HG02642 (cell line): ENCODE results near the gene NCAM2.
A peak's percentile ranks its signal among the peaks of the same experiment; 100 is the strongest.

Source experiments
- ATAC-seq: cut with Tn5 transposase; IDR thresholded peaks from one replicate; pipeline ENCODE4 v1.9.1; 2021; ENCODE audit warnings: mild to moderate bottlenecking; ENCODE audit not compliant: unreplicated experiment, poor library complexity

NCAM2 gene

GRCh38 chr21:21162786-21163185 is 164.6 kb downstream of the NCAM2 start:
- ATAC-seq, result no peak

DNA sequence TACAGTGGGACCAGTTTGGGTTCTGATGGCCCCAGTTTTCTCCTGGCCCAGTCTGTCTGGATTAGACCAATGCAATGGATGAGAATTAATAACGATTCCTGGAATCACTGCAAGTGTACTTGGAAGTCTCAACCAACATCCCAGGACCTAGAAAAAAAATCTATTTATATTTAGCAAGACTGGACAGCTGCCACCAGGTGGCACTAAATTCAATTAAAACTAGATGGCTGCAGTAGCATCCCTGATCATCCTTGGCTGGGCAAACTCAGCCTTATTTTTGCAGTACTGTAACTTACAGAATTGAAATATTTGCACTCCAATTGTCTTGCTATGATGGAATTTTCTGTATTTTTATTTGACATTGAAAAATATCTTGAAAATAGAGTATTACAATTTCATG is 165.7 kb downstream of the NCAM2 start:
- peak; percentile 77 for ATAC-seq

DNA sequence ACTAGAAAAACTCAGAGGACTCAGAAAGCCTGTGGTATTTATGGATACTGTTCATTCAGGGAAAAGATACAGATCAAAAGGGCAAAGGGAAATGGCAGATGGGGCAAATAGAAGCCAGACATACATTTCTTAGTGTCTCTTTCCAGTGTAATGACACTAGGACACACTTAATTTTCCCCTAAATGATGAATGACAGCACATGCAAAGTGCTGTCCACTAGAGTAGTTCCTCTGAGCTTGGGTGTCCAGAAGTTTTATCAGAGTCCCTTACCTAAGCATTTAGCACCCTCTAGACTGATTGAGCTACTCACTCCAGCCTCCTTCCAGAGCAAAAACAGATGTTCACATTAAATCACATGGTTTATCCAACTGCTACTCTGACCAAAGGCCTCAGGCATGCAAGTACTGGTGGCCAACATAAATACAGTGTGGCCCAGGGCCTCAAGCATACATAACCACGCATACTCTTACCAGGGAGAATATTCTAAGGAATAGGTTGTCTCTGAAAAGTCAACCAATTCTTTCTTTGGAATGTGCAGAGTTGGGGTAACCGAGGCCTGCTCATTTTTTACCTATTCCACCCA is 166.9 kb downstream of the NCAM2 start:
- no peak for ATAC-seq

DNA sequence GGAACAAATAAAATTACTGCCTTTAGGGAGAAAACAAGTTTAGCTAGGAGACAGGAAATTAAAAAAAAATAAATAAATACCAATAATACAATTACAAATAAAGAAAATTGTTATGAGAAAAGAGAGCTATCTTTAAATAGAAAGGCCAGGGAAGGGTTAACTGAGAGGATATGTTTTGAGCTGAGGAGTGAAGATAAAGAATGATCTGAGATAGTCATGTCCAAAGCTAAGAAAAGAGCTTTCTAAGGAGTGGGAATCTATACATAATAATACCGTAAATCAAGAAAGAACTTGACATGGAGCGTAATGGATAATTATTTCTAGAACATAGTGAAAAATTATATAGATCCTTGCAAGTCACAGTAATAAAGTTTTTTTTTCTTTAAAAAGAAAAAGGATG is 176.5 kb downstream of the NCAM2 start:
- no peak for ATAC-seq

DNA sequence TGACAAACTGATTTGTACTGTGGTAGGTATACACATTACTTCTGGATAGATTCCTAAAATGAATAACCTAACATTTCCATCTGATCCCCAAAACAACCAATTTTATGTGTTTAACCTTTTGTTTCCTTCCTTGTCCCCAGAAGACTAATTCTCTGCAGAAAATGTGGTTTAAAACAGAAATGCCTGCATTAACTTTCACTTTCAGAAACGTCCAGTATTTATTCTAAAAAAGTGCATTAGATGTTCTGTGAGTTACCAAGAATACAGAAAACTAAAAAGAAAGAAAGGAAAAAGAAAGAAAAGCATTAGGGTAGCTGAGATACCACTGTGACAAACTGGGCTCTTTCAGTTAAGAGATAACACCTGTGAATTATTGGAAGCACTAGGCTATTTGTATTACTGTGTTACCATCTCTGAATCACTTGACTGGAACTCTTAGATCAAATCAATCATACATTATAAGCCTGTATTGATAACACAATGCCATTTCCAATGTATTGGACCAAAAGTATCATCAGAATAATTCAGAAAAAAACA is 177.7 kb downstream of the NCAM2 start:
- no peak for ATAC-seq

- no peak for ATAC-seq
These were observed 179.3 kb downstream of the NCAM2 start for GRCh38 chr21:21177353-21177986.

DNA sequence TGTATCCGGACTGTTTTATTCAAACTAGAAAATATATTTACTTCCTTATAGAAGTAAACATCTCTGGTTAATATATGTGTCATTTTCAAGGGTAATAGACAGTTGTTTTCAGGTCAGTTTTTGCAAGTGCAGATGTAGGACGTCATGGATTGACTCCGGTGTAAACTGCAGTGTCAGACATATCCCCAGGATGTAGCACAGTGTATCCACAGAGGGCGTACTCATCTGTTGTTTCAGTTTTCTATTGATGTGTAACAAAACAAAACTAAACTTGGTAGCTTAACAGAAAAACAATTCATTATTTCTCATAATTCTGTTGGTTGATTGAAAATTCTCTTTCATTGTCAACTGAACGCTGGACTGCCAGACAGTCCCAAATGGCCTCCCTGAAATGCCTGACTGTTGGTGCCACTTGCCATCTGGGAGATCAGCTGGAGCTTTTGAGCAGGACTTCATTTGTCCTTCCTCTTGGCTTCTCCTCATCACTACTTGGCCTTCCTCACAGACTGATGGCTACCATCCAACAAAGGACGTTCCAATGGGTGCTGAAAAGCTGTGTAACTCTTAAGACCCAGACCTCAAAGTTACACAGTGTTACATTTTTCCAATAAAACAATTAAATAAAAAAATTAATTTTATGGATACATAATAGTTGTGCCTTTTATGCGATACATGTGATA is 181.6 kb downstream of the NCAM2 start:
- no peak for ATAC-seq

DNA sequence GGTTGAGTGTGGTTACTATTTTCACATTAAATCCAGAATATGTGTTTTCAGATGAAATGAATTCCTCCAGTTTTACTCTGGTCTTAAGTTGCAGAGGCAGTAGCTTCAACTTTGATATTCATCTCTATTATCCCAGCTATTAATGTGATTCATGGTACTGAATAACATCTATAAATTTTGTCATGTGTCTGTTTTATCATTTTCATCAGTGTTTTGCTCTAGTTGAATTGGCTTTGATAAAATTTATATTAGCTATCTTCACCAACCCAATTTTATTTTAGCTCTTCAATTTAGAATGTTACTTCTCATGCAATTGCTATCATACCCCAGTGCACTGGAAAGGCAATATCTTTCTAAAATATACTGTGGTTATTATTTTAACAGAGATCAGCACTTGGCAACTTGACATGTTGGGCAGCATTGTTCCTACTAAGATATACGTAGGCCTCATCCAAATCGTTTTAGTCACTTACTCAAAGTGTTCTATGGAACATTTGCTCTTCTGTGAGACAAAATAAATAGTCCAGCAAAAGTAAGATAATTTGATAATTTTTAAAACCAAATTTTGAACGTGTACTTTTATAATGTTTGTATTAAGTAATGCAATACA is 184.3 kb downstream of the NCAM2 start:
- ATAC-seq, result no peak

GRCh38 chr21:21183092-21183491 is 184.9 kb downstream of the NCAM2 start:
- no peak for ATAC-seq

DNA sequence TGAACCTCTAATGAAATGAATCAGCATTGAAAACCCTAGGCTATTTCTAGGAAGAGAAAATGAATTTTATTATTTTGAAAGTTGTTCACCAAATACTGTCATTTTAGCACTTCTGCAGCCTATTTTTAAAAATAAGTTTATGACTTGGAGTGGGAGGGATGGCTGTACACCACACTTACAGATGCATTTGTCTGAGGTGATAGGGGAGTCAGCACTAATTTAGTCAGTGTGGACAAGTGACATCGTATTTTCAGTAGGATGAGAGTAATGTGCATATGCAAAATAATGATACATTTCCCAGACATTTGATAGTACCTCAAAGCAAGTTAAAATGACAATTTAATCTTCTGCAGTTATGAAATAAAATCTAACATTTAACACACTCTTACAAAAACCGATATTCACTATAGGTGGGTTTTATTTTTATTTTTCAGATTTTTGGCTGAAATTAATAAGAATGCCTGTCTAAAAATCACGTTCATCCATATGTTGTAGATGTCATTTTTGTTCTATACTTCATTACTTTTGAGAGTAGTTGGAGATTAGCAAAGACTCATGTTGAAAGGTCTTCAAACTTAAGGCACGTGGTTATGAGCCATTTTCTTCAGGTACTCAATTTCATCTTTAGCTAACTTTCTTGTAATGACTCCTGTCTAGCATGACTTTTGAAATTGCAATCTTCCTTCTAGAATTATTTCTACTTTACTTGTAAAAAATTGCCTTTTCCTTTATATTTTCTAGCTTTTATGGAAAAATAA is 186.7 kb downstream of the NCAM2 start:
- no peak for ATAC-seq

DNA sequence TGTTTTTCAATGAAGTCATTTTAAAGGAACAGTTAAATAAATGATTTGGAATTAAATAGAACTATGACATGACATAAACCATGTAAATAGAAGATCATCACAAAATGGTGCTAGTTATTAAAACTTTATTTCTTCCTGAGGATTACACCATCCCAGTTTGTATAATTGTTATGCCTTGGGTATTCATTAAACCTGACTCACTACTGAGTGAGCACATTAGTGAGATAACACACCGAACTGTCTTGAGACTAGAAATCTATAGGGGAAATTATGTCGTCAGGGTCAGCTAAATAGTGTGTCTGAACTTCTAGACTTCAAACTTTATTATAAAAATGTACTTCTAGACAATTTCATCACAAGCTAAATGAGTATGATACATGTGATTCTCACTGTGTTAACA is 189.4 kb downstream of the NCAM2 start:
- ATAC-seq, result no peak

DNA sequence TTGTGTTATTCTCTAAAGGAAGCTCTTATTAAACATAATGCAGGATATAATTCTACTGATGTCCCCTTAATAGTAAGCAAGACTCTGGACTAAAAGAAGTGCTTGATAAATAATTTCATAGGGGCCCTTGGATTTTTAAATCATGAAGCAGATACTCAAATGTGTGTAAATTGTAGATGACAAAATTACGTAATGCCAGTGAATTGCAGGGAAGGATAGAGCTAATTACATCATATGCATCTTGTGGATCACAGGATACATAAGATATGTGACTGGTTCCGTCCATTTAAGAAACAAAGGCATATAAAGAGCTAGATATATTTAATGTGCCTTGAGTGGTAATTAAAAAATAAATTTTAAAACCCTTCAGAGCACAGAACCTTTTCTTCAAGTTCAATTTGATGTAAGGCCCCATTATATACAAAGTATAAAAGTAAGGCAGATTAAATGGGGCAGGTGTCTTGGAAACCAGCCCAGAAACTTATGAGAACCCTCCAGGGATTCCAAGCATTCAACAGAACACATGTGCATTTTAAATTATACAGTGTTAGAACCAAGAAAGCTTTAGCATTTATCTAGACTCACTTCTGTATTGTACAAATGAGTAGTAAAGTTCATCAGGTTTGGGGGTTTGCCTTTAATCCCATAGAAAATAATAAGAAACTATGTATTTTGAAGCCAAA is 190.4 kb downstream of the NCAM2 start:
- no peak for ATAC-seq

- ATAC-seq, result no peak
These were observed 197.3 kb downstream of the NCAM2 start for GRCh38 chr21:21195417-21195943.

DNA sequence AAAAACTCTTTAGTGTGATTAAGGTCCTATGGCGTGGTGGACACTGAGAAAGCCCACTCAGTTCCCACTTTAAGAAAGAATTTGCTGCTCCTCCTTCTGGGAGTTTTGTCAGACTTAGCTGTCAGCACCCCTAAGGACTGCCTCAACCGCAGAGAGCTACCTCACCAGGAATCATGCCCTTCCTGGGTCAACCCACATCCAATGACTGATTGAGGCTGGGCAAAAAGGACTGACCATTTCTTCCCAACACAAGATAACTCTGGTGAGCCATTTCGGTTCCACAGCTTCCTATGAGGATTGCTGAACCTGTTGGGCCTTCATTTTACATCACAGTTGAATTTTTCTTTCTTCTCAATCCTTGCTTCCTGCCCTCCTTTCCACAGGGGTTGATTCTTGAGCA is 197.9 kb downstream of the NCAM2 start:
- no peak for ATAC-seq

- ATAC-seq, result no peak
These were observed 198.6 kb downstream of the NCAM2 start for GRCh38 chr21:21196848-21197247.

- ATAC-seq, result no peak
These were observed 201.3 kb downstream of the NCAM2 start for GRCh38 chr21:21199342-21200102.

- ATAC-seq, result no peak
These were observed 202.1 kb downstream of the NCAM2 start for GRCh38 chr21:21200103-21200938.

DNA sequence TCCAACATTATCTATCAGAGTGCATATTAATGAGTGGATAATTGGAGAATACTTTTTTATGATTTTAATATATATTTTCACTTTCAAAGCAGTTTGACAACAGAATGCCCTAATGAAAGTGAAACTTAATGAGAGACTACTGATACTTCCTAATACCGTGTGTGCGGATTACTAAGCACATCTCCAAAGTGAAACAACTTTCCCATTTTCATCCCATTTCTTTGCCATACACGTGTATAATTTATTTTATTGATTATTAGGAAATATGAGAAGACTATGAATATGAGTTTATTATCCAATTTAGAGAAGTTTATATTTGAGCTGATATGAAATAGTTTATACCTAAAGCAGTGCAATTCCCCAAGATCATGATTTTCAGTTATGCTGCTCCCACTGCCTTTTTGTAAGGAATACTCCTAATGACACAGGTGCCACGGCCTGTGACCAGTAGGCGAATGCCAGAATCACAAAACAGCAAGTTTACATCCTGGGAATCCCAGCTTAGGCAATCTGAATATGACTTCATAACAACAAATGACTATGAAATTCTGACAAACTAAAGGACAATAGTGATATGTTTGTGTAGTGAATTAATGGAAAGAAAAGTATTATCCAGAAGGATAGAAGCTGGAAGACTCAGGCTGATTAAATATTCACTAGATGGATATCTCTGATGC is 202.9 kb downstream of the NCAM2 start:
- no peak for ATAC-seq
